ENCODE measurements around the gene STK32C. TPM values are rescaled to one million over a fixed set of nuclear protein-coding genes. Genes with fewer than 3 reads are reported as not detected.

STK32C gene
- total RNA-seq, 1 experiment from 2014 or later: 13.9 TPM

GRCh38 chr10:132236161-132236560 lies 71.6 kb downstream of the STK32C start:
- intact Hi-C loops (cut with micrococcal nuclease; ENCODE audit: unreplicated experiment): no loop called here
- ChIA-PET POLR2A (ENCODE audit: unreplicated experiment) (no interaction called here), CTCF (no interaction called here)
- Histone ChIP-seq H3K4me2 (no peak overlapping the region), H3F3A (ENCODE audit: insufficient read depth, low read depth) (no peaks in the 10 kb centered on the region), H3K4me1 (replicated peaks; ENCODE audit: insufficient read depth) (no peaks in the 10 kb centered on the region), H3K4me3 (no peak overlapping the region), H3K9me2 (ENCODE audit: insufficient read depth) (no peaks in the 10 kb centered on the region), H3K27me3 (ENCODE audit: insufficient read depth, low read depth) (no peaks in the 10 kb centered on the region), H3K9me3 (ENCODE audit: insufficient read depth, low read depth) (no peaks in the 10 kb centered on the region), H2AFZ (no peak overlapping the region), H3K79me2 (ENCODE audit: low read depth) (no peaks in the 10 kb centered on the region), H3K27ac (no peak overlapping the region), H4K20me1 (ENCODE audit: insufficient read depth) (no peaks in the 10 kb centered on the region), H3K36me3 (ENCODE audit: low read depth) (no peaks in the 10 kb centered on the region)
- no TSS peak for BruUV-seq (replicated peaks)
- DNase-seq: no peak
- TF ChIP-seq EZH2 (IDR thresholded peaks at IDR 0.05; ENCODE audit: low read depth) (no peak), CTCF (conservative IDR thresholded peaks at IDR 0.05) (no peak)

- intact Hi-C loops (cut with micrococcal nuclease; ENCODE audit: unreplicated experiment): no loop called here
- Histone ChIP-seq H4K20me1 (ENCODE audit: insufficient read depth) (no peaks in the 10 kb centered on the region), H3K79me2 (ENCODE audit: low read depth) (no peaks in the 10 kb centered on the region), H2AFZ (no peak overlapping the region), H3K36me3 (ENCODE audit: low read depth) (no peaks in the 10 kb centered on the region), H3K4me2 (no peak overlapping the region), H3K4me1 (replicated peaks; ENCODE audit: insufficient read depth) (no peaks in the 10 kb centered on the region), H3K9me3 (ENCODE audit: insufficient read depth, low read depth) (no peaks in the 10 kb centered on the region), H3K27ac (no peak overlapping the region), H3F3A (ENCODE audit: insufficient read depth, low read depth) (no peaks in the 10 kb centered on the region), H3K27me3 (ENCODE audit: insufficient read depth, low read depth) (no peaks in the 10 kb centered on the region), H3K4me3 (no peak overlapping the region), H3K9me2 (ENCODE audit: insufficient read depth) (no peaks in the 10 kb centered on the region)
- POLR2A ChIA-PET (ENCODE audit: unreplicated experiment): no interaction called here
- no peak for DNase-seq
- no TSS peak for BruUV-seq (replicated peaks)
- CTCF ChIA-PET: no interaction called here
- TF ChIP-seq CTCF (conservative IDR thresholded peaks at IDR 0.05): no peak
- TF ChIP-seq EZH2 (IDR thresholded peaks at IDR 0.05; ENCODE audit: low read depth): no peak
These were observed 72.9 kb downstream of the STK32C start for GRCh38 chr10:132234860-132235259.

GRCh38 chr10:132233501-132234085 lies 74.2 kb downstream of the STK32C start:
- no peaks in the 10 kb centered on the region for H3K9me3 ChIP-seq (ENCODE audit: insufficient read depth, low read depth)
- no peak overlapping the region for H3K27ac ChIP-seq
- no peaks in the 10 kb centered on the region for H3K79me2 ChIP-seq (ENCODE audit: low read depth)
- no peaks in the 10 kb centered on the region for H3K4me1 ChIP-seq (replicated peaks; ENCODE audit: insufficient read depth)
- H3F3A ChIP-seq (ENCODE audit: insufficient read depth, low read depth): no peaks in the 10 kb centered on the region
- ChIA-PET CTCF (no interaction called here), POLR2A (ENCODE audit: unreplicated experiment) (no interaction called here)
- DNase-seq: no peak
- H3K36me3 ChIP-seq (ENCODE audit: low read depth): no peaks in the 10 kb centered on the region
- H2AFZ ChIP-seq: no peak overlapping the region
- H4K20me1 ChIP-seq (ENCODE audit: insufficient read depth): no peaks in the 10 kb centered on the region
- intact Hi-C loops (cut with micrococcal nuclease; ENCODE audit: unreplicated experiment): no loop called here
- no peaks in the 10 kb centered on the region for H3K9me2 ChIP-seq (ENCODE audit: insufficient read depth)
- BruUV-seq (replicated peaks): no TSS peak
- no peak for TF ChIP-seq CTCF (conservative IDR thresholded peaks at IDR 0.05)
- no peak for TF ChIP-seq EZH2 (IDR thresholded peaks at IDR 0.05; ENCODE audit: low read depth)
- H3K27me3 ChIP-seq (ENCODE audit: insufficient read depth, low read depth): no peaks in the 10 kb centered on the region
- no peak overlapping the region for H3K4me3 ChIP-seq
- no peak overlapping the region for H3K4me2 ChIP-seq
